Astrocyte (in vitro differentiated cells and primary cell): Measurements from ENCODE around the gene RBM23. TPM values are rescaled to one million over a fixed set of nuclear protein-coding genes. Genes with fewer than 3 reads are reported as not detected.

ENCODE experiments used
- DNase-seq: peaks from one replicate; pipeline ENCODE4 v3.0.0-alpha.2; 2010; ENCODE audit warnings: low read depth
- FAIRE-seq: peaks from 2 replicates; lab custom pipeline; 2011; peaks lifted over from hg19 to GRCh38; lab: Jason Lieb, UNC
- H2AFZ ChIP-seq: 2 replicates; pipeline ENCODE4 v1.6.0; 2012; ENCODE audit warnings: low read depth, low read length, inconsistent platforms
- H3K27ac ChIP-seq: 2 replicates; pipeline ENCODE4 v1.5.1; 2011; ENCODE audit warnings: low read depth, low read length, inconsistent platforms
- H3K27me3 ChIP-seq: 2 replicates; pipeline ENCODE4 v1.6.0; 2011; ENCODE audit warnings: low read length, inconsistent platforms; ENCODE audit not compliant: insufficient read depth
- H3K36me3 ChIP-seq: 2 replicates; pipeline ENCODE4 v1.5.1; 2011; ENCODE audit warnings: low read length, inconsistent platforms; ENCODE audit not compliant: insufficient read depth
- H3K4me1 ChIP-seq: 2 replicates; pipeline ENCODE4 v1.5.1; 2011; ENCODE audit warnings: low read length, inconsistent platforms; ENCODE audit not compliant: insufficient read depth
- H3K4me2 ChIP-seq: 2 replicates; pipeline ENCODE4 v1.6.0; 2012; ENCODE audit warnings: low read length, inconsistent platforms
- H3K4me3 ChIP-seq: 2 replicates; pipeline ENCODE4 v1.5.1; 2011; ENCODE audit warnings: low read depth, mild to moderate bottlenecking, low read length, inconsistent platforms; ENCODE audit not compliant: insufficient read depth
- H3K79me2 ChIP-seq: 2 replicates; pipeline ENCODE4 v1.6.0; 2012; ENCODE audit warnings: mild to moderate bottlenecking, low read length, inconsistent platforms; ENCODE audit not compliant: insufficient read depth
- H3K9ac ChIP-seq: 2 replicates; pipeline ENCODE4 v1.6.0; 2012; ENCODE audit warnings: mild to moderate bottlenecking, low read length, inconsistent platforms
- H3K9me3 ChIP-seq: 2 replicates; pipeline ENCODE4 v1.5.1; 2012; ENCODE audit warnings: low read depth, mild to moderate bottlenecking, low read length, inconsistent platforms; ENCODE audit not compliant: insufficient read depth
- H4K20me1 ChIP-seq: 2 replicates; pipeline ENCODE4 v1.6.0; 2012; ENCODE audit warnings: low read length, inconsistent platforms; ENCODE audit not compliant: insufficient read depth
- H3K27ac Mint-ChIP-seq: one replicate; pipeline ENCODE4 v1.8.0; 2021; ENCODE audit warnings: mild to moderate bottlenecking, mixed read lengths; ENCODE audit not compliant: unreplicated experiment
- H3K27me3 Mint-ChIP-seq: one replicate; pipeline ENCODE4 v1.8.0; 2021; ENCODE audit warnings: low read depth, mixed read lengths; ENCODE audit not compliant: unreplicated experiment
- H3K36me3 Mint-ChIP-seq: one replicate; pipeline ENCODE4 v1.8.0; 2021; ENCODE audit warnings: low read depth, mixed read lengths; ENCODE audit not compliant: unreplicated experiment
- H3K4me1 Mint-ChIP-seq: one replicate; pipeline ENCODE4 v1.8.0; 2021; ENCODE audit warnings: low read depth, mixed read lengths; ENCODE audit not compliant: unreplicated experiment
- H3K4me3 Mint-ChIP-seq: one replicate; pipeline ENCODE4 v1.8.0; 2021; ENCODE audit warnings: mild to moderate bottlenecking, moderate library complexity, mixed read lengths; ENCODE audit not compliant: unreplicated experiment
- H3K9me3 Mint-ChIP-seq: one replicate; pipeline ENCODE4 v1.8.0; 2021; ENCODE audit warnings: mild to moderate bottlenecking, mixed read lengths; ENCODE audit not compliant: unreplicated experiment
- EZH2 ChIP-seq: IDR thresholded peaks from 2 replicates; pipeline ENCODE4 v1.6.1; 2012; ENCODE audit warnings: mild to moderate bottlenecking, low read length, inconsistent platforms; ENCODE audit not compliant: insufficient read depth
- total RNA-seq: library from RNA; stranded (reverse); gene quantifications from 2 replicates; pipeline ENCODE4 v1.2.1, GENCODE V29; 2021
- TF ChIP-seq, protein P1 (sequence below): IDR thresholded peaks from 2 replicates; pipeline ENCODE4 v1.5.1; 2011; ENCODE audit warnings: low read depth, mild to moderate bottlenecking, inconsistent platforms, low read length, moderate library complexity; ENCODE audit not compliant: insufficient read depth

Gene RBM23
- total RNA-seq, 1 donor from 2014 or later, result 49.3 TPM

DNA sequence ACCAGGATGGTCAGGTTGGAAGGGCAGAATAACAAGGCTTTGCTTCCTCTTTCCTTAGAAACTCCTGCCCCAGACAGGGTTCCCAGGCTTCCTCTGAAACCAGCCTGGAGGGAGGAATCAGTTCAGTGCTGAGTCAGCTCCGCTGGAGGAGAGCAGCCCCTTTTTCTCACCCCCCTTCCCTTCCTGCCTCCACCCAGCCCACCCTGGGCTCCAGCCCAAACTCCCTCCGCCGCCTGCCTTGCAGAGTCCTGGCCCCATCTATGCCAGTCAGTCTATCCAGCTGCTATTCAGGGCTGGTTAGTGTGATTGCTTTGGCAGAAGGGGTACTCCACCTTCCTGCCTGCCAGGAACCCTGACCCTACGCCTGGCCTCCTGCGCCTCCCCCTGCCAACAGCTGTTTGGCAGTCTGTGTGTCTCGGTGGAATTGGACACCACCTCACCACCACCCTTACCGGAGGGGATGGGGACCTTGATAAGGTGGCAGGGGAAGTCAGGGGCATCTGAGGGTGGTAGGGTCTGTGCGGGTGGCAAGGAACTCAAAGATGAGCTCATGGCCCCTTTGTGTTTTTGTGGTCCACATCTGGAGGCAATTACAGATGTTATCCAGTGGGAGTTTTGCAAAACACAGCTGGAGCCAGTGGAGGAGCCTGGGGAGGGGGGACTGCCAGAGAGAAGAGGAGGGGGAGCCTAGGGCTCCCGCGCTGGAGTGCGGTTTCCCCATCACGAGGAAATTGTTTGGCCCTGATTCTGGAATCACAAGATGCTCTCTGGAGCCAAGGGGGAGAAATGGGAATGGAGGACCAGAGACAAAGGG is 70.4 kb downstream of the RBM23 start:
- Histone ChIP-seq H3K4me3 (no peak overlapping the region), H3K36me3 (peaks cover 24% of the 10 kb centered on the region), H3K4me2 (peak overlapping the region; percentile 61), H3K9ac (peak overlapping the region; percentile 85), H2AFZ (no peak overlapping the region), H3K27ac (peak overlapping the region; percentile 99), H3K4me1 (peaks cover 76% of the 10 kb centered on the region), H3K27me3 (no peaks in the 10 kb centered on the region), H3K79me2 (peaks cover 25% of the 10 kb centered on the region), H4K20me1 (peaks cover 27% of the 10 kb centered on the region), H3K9me3 (no peaks in the 10 kb centered on the region)
- Mint-ChIP-seq H3K9me3 (peaks cover under 1% of the 10 kb centered on the region), H3K4me3 (no peak overlapping the region), H3K27ac (peak overlapping the region; percentile 81), H3K36me3 (peaks cover 7% of the 10 kb centered on the region), H3K27me3 (no peaks in the 10 kb centered on the region), H3K4me1 (peaks cover 28% of the 10 kb centered on the region)
- FAIRE-seq (no peak), DNase-seq (peak; percentile 85)
- TF ChIP-seq, protein P1, sequence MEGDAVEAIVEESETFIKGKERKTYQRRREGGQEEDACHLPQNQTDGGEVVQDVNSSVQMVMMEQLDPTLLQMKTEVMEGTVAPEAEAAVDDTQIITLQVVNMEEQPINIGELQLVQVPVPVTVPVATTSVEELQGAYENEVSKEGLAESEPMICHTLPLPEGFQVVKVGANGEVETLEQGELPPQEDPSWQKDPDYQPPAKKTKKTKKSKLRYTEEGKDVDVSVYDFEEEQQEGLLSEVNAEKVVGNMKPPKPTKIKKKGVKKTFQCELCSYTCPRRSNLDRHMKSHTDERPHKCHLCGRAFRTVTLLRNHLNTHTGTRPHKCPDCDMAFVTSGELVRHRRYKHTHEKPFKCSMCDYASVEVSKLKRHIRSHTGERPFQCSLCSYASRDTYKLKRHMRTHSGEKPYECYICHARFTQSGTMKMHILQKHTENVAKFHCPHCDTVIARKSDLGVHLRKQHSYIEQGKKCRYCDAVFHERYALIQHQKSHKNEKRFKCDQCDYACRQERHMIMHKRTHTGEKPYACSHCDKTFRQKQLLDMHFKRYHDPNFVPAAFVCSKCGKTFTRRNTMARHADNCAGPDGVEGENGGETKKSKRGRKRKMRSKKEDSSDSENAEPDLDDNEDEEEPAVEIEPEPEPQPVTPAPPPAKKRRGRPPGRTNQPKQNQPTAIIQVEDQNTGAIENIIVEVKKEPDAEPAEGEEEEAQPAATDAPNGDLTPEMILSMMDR, result no peak
- no peak for TF ChIP-seq EZH2

DNA sequence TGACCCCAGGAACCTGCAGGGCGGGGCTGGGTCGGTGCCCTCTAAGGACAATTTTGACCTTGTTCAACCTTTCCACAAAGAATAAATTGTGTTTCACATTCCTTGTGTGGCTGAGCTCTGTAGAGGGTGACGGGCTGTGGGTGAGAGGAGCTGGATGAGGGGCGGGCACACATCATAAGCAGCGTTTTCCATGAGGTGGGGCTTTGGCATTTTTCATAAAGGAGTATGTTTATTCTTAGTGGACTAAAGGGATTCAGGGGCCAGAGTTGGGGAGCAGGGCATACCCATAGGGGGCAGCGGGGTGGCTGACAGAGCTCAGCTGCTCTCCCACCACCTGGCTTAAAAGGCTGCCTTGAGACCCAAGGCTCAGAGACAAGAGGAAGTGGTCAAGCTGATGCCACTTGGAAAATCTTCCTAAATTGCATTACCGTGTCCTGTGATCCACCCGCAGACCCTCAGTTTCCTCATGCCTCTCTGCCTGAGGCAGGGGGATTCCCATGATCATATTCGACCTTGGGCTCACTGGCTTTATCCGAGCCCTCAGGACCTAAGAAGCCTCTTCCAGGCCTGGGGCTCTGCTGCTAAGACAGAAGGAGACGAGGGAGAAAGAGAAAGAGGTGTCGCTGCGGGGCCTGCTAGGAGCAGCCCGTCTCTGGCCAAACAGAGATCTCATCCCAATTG is 71.1 kb downstream of the RBM23 start:
- no peaks in the 10 kb centered on the region for H3K27me3 ChIP-seq
- Mint-ChIP-seq H3K27me3 (no peaks in the 10 kb centered on the region), H3K4me3 (peak overlapping the region; percentile 29), H3K27ac (peak overlapping the region; percentile 81), H3K9me3 (peaks cover 4% of the 10 kb centered on the region), H3K4me1 (peaks cover 27% of the 10 kb centered on the region), H3K36me3 (peaks cover 10% of the 10 kb centered on the region)
- peak overlapping the region; percentile 34 for H3K4me3 ChIP-seq
- TF ChIP-seq, protein P1, result no peak
- TF ChIP-seq EZH2, result no peak
- H3K9ac ChIP-seq, result peak overlapping the region; percentile 85
- H3K4me2 ChIP-seq, result peak overlapping the region; percentile 61
- peaks cover 70% of the 10 kb centered on the region for H3K4me1 ChIP-seq
- no peak for FAIRE-seq
- peaks cover 32% of the 10 kb centered on the region for H3K36me3 ChIP-seq
- H4K20me1 ChIP-seq, result peaks cover 35% of the 10 kb centered on the region
- peak overlapping the region; percentile 99 for H3K27ac ChIP-seq
- H3K79me2 ChIP-seq, result peaks cover 33% of the 10 kb centered on the region
- no peaks in the 10 kb centered on the region for H3K9me3 ChIP-seq
- H2AFZ ChIP-seq, result no peak overlapping the region
- peak; percentile 72 for DNase-seq
